BLaER1 treated with 17β-estradiol and CSF1 and Interleukin-3, amounts not matched to agents 10 nM and 100 nM (cell line): Measurements from ENCODE around the gene FIGLA.

Experiments
- H3K27ac ChIP-seq, 11 experiments: shearing (Covaris generic); formaldehyde crosslinking; 2 replicates each; pipeline ENCODE4 v1.8.1; 2022
- H3K27me3 ChIP-seq, 11 experiments: shearing (Covaris generic); formaldehyde crosslinking; 2 replicates each; pipeline ENCODE4 v1.8.1; 2022
- H3K36me3 ChIP-seq, 11 experiments: shearing (Covaris generic); formaldehyde crosslinking; 2 replicates each; pipeline ENCODE4 v1.8.1; 2022
- H3K4me1 ChIP-seq, 10 experiments: shearing (Covaris generic); formaldehyde crosslinking; 2 replicates each; pipeline ENCODE4 v1.8.1; 2022
- H3K4me2 ChIP-seq, 11 experiments: shearing (Covaris generic); formaldehyde crosslinking; 2 replicates each; pipeline ENCODE4 v1.8.1; 2022
- H3K4me3 ChIP-seq, 10 experiments: shearing (Covaris generic); formaldehyde crosslinking; 2 replicates each; pipeline ENCODE4 v1.8.1; 2022
- H3K9ac ChIP-seq, 11 experiments: shearing (Covaris generic); formaldehyde crosslinking; 2 replicates each; pipeline ENCODE4 v1.8.1; 2022
- H3K9me3 ChIP-seq, 11 experiments: shearing (Covaris generic); formaldehyde crosslinking; replicated peaks in 1 of 11; 2 replicates each; pipeline ENCODE4 v1.8.1; 2022
- H4K20me1 ChIP-seq, 11 experiments: shearing (Covaris generic); formaldehyde crosslinking; 2 replicates each; pipeline ENCODE4 v1.8.1; 2022
- Cebpa-rat ChIP-seq, 11 experiments: shearing (Covaris generic); IDR thresholded peaks; 2 replicates each; pipeline ENCODE4 v1.8.1; 2022

FIGLA gene

GRCh38 chr2:70738159-70738558 lies 52.3 kb downstream of the FIGLA start:
- Histone ChIP-seq H3K36me3 (peaks cover 3 to 23% (median 15%) of the 10 kb centered on the region in 11 experiments; a peak in 12 of 22 replicates), H3K9me3 (peaks cover 6 to 20% (median 17%) of the 10 kb centered on the region in 11 experiments; a peak in 21 of 22 replicates), H4K20me1 (peaks cover 7 to 25% (median 14%) of the 10 kb centered on the region in 11 experiments; a peak in 18 of 22 replicates), H3K4me3 (no peak overlapping the region), H3K9ac (no peak overlapping the region), H3K4me2 (no peak overlapping the region), H3K27me3 (no peaks in the 10 kb centered on the region), H3K27ac (no peak overlapping the region), H3K4me1 (peaks cover 24 to 32% (median 29%) of the 10 kb centered on the region in 10 experiments)
- no peak for TF ChIP-seq Cebpa-rat (IDR thresholded peaks at IDR 0.05)

GRCh38 chr2:70735071-70735470 lies 55.4 kb downstream of the FIGLA start:
- H3K9ac ChIP-seq: peak overlapping the region in 1 of 11 experiments; percentile 32; a peak in 1 of 22 replicates
- peaks cover 0 to 6% (median 0%) of the 10 kb centered on the region in 11 experiments; a peak in 5 of 22 replicates for H3K36me3 ChIP-seq
- no peaks in the 10 kb centered on the region for H3K27me3 ChIP-seq
- peaks cover 6 to 12% (median 7%) of the 10 kb centered on the region in 11 experiments; a peak in 21 of 22 replicates for H3K9me3 ChIP-seq
- no peak for TF ChIP-seq Cebpa-rat (IDR thresholded peaks at IDR 0.05)
- H3K4me3 ChIP-seq: no peak overlapping the region
- H4K20me1 ChIP-seq: peaks cover 7 to 56% (median 34%) of the 10 kb centered on the region in 11 experiments; a peak in 19 of 22 replicates
- H3K4me1 ChIP-seq: peaks cover 31 to 56% (median 53%) of the 10 kb centered on the region in 10 experiments
- no peak overlapping the region; a peak in 1 of 22 replicates for H3K27ac ChIP-seq
- peak overlapping the region; percentile 23 to 84 (median 73); a peak in 21 of 22 replicates for H3K4me2 ChIP-seq

- no peak overlapping the region for H3K9ac ChIP-seq
Measured at GRCh38 chr2:70733646-70734180, 56.7 kb downstream of the FIGLA start.

DNA sequence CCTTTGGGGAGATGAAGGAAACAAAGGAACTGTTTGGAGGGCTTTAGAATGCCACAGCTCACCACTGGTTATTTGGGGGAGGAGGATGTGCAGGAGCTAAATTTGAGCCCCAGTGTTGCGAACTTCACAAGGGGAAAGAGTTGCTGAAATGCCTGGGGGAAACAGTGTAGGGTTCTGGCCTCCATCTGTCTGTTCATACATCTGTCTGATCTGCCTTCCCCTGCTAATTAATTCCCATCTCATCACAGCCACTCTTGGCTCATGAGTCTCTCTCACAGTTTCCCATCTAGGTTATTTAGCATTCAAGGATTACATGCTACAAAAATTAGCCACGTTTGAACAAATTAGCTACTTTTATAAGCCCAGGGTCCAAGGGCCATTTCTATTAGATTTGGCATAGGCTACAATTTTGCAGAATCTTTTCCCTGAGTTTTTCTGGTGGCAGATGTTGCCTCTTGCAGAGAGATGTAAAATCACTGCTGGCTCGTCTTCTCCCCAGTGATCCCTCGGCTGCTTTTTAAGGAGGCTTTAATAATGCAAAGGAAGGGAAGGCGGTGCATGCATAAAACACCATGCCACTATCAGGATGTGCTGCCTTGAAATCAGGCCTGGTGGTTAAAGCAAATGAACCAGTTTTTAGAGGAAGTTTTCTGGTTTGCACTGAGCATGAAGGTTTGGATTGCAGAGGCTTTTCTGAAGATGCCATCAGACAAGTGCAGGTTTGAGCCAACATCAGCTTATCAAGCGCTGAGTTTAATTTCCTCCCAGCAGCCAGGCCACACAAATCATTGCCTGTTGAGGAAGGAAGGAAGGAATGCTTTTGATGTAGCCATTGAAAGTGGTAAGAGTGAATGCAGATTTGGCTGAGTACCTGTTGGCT lies 57.4 kb downstream of the FIGLA start:
- peaks cover 0 to 18% (median 13%) of the 10 kb centered on the region in 11 experiments; a peak in 13 of 22 replicates for H3K36me3 ChIP-seq
- no peak overlapping the region for H3K27ac ChIP-seq
- peaks cover 7 to 62% (median 38%) of the 10 kb centered on the region in 11 experiments; a peak in 20 of 22 replicates for H4K20me1 ChIP-seq
- no peak overlapping the region for H3K9ac ChIP-seq
- H3K9me3 ChIP-seq: peaks cover 0 to 4% (median 0%) of the 10 kb centered on the region in 11 experiments; a peak in 1 of 22 replicates
- H3K27me3 ChIP-seq: no peaks in the 10 kb centered on the region
- H3K4me1 ChIP-seq: peaks cover 31 to 56% (median 53%) of the 10 kb centered on the region in 10 experiments
- no peak overlapping the region for H3K4me3 ChIP-seq
- no peak for TF ChIP-seq Cebpa-rat (IDR thresholded peaks at IDR 0.05)
- H3K4me2 ChIP-seq: peak overlapping the region in 10 of 11 experiments; percentile 58 to 84 (median 77); a peak in 19 of 22 replicates

More at GRCh38 chr2:70733646-70734180, 56.7 kb downstream of the FIGLA start:
- Histone ChIP-seq H3K36me3 (peaks cover 0 to 11% (median 6%) of the 10 kb centered on the region in 11 experiments; a peak in 11 of 22 replicates), H3K27ac (peak overlapping the region in 3 of 11 experiments; percentile 3 to 14 (median 11); a peak in 2 of 22 replicates), H3K4me2 (peak overlapping the region; percentile 51 to 84 (median 77)), H3K4me1 (peaks cover 31 to 56% (median 53%) of the 10 kb centered on the region in 10 experiments), H3K4me3 (no peak overlapping the region; a peak in 1 of 20 replicates), H3K9me3 (peaks cover 0 to 4% (median 0%) of the 10 kb centered on the region in 11 experiments; a peak in 1 of 22 replicates), H4K20me1 (peaks cover 7 to 62% (median 39%) of the 10 kb centered on the region in 11 experiments; a peak in 20 of 22 replicates), H3K27me3 (no peaks in the 10 kb centered on the region)
- TF ChIP-seq Cebpa-rat (IDR thresholded peaks at IDR 0.05): no peak

GRCh38 chr2:70730730-70731129 lies 59.7 kb downstream of the FIGLA start:
- TF ChIP-seq Cebpa-rat (IDR thresholded peaks at IDR 0.05): no peak
- Histone ChIP-seq H3K27me3 (no peaks in the 10 kb centered on the region), H3K9ac (no peak overlapping the region), H3K9me3 (peaks cover 0 to 5% (median 0%) of the 10 kb centered on the region in 11 experiments; a peak in 2 of 22 replicates), H3K4me2 (peak overlapping the region in 2 of 11 experiments; percentile 27 to 84; a peak in 2 of 22 replicates), H3K27ac (no peak overlapping the region), H4K20me1 (peaks cover 7 to 59% (median 38%) of the 10 kb centered on the region in 11 experiments; a peak in 20 of 22 replicates), H3K4me1 (peaks cover 30 to 52% (median 49%) of the 10 kb centered on the region in 10 experiments), H3K4me3 (no peak overlapping the region), H3K36me3 (peaks cover 0 to 25% (median 15%) of the 10 kb centered on the region in 11 experiments; a peak in 13 of 22 replicates)

GRCh38 chr2:70729647-70730046 lies 60.8 kb downstream of the FIGLA start:
- Histone ChIP-seq H3K4me2 (no peak overlapping the region), H3K27ac (no peak overlapping the region), H3K4me1 (peaks cover 19 to 41% (median 38%) of the 10 kb centered on the region in 10 experiments), H3K27me3 (no peaks in the 10 kb centered on the region), H4K20me1 (peaks cover 7 to 54% (median 37%) of the 10 kb centered on the region in 11 experiments; a peak in 19 of 22 replicates), H3K9me3 (peaks cover 0 to 5% (median 0%) of the 10 kb centered on the region in 11 experiments; a peak in 2 of 22 replicates), H3K4me3 (no peak overlapping the region), H3K9ac (no peak overlapping the region), H3K36me3 (peaks cover 0 to 25% (median 15%) of the 10 kb centered on the region in 11 experiments; a peak in 13 of 22 replicates)
- no peak for TF ChIP-seq Cebpa-rat (IDR thresholded peaks at IDR 0.05)

DNA sequence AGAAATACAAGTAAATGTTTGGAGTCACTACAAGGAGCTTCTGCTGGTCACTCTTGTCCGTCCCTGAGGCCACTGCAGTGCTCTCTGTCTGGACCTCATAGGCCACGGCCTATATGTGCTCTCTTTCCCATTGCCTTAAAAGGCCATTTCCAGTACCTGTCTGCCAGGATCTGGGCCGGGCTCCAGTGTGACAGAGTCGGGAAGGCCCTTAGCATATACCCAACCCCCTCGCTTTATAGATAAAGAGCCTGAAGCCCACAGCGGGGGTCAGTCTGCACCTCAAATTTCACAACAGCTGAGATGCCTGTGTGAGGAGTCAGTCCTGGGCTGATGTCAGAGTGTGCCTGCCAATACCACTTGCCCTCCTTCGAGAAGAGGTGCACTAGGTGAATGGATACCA lies 62.3 kb downstream of the FIGLA start:
- no peak overlapping the region for H3K4me3 ChIP-seq
- peaks cover 0 to 25% (median 15%) of the 10 kb centered on the region in 11 experiments; a peak in 13 of 22 replicates for H3K36me3 ChIP-seq
- H3K27me3 ChIP-seq: no peaks in the 10 kb centered on the region
- TF ChIP-seq Cebpa-rat (IDR thresholded peaks at IDR 0.05): no peak
- H3K9me3 ChIP-seq: peaks cover 0 to 5% (median 0%) of the 10 kb centered on the region in 11 experiments; a peak in 2 of 22 replicates
- no peak overlapping the region for H3K27ac ChIP-seq
- no peak overlapping the region for H3K9ac ChIP-seq
- H3K4me2 ChIP-seq: no peak overlapping the region
- peaks cover 7 to 35% (median 28%) of the 10 kb centered on the region in 10 experiments; a peak in 18 of 20 replicates for H3K4me1 ChIP-seq
- H4K20me1 ChIP-seq: peaks cover 0 to 52% (median 22%) of the 10 kb centered on the region in 11 experiments; a peak in 17 of 22 replicates
